Peyer's patch (tissue), 4 donors: ENCODE measurements around the gene RAPH1.

Source experiments
- POLR2A ChIP-seq, 2 donors: fragments of 450-650 bp; IDR thresholded peaks; one replicate each; pipeline ENCODE4 v1.5.1; 2017; ENCODE audit warnings: antibody characterized with exemption in 2 of 2, mild to moderate bottlenecking in 2 of 2, moderate library complexity in 2 of 2
- TF ChIP-seq, protein P1 (sequence below), 6 experiments: fragments of 450-650 bp in 4 of 6; fragments of 200-600 bp in 2 of 6; sonication (generic) in 1 of 6; IDR thresholded peaks; one replicate each; pipeline ENCODE4 v1.5.1; 2017 to 2019; ENCODE audit warnings: antibody characterized with exemption in 6 of 6, mild to moderate bottlenecking in 3 of 6, moderate library complexity in 1 of 6

DNA sequence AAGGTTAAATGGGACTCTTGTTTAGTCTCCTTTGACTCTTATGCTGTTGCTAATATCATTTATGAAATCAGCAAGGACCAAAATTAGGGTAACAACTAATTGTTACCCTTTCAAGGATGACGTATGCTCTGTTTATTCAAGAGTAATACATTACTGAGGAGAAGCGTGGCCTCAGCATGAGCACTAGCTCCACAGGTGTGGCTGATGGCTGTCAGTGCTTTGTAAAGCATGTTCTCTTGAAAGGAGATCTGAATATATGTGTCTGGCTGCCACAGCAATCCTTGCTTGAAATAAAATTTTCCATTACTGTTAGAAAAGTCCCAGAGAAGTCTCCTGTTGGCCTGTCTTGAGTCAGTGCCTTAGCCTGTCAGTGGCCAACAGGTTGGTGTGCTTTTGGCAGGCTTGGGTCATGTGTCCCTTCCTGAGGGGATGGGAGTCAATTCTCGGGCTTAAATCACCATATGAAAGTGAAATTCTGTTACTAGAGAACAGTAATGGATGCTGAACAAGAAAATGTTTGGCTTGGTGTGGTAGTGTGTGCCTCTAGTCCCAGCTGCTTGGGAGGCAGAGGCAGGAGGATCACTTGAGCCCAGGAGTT, 174.2 kb downstream of the RAPH1 start:
- TF ChIP-seq, protein P1, sequence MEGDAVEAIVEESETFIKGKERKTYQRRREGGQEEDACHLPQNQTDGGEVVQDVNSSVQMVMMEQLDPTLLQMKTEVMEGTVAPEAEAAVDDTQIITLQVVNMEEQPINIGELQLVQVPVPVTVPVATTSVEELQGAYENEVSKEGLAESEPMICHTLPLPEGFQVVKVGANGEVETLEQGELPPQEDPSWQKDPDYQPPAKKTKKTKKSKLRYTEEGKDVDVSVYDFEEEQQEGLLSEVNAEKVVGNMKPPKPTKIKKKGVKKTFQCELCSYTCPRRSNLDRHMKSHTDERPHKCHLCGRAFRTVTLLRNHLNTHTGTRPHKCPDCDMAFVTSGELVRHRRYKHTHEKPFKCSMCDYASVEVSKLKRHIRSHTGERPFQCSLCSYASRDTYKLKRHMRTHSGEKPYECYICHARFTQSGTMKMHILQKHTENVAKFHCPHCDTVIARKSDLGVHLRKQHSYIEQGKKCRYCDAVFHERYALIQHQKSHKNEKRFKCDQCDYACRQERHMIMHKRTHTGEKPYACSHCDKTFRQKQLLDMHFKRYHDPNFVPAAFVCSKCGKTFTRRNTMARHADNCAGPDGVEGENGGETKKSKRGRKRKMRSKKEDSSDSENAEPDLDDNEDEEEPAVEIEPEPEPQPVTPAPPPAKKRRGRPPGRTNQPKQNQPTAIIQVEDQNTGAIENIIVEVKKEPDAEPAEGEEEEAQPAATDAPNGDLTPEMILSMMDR (IDR thresholded peaks at IDR 0.05): no peak
- TF ChIP-seq POLR2A (IDR thresholded peaks at IDR 0.05): no peak
